RWPE1 (cell line): ENCODE measurements around the gene EEF1AKMT3.

Experiments used
- CTCF ChIA-PET: fragments of 350-600 bp; sonication (Branson Sonifier 250); formaldehyde crosslinking; extraction: SDS; loops from one replicate; lab custom pipeline; 2021; lab: Yijun Ruan, JAX
- POLR2A ChIA-PET: fragments of 400-600 bp; formaldehyde crosslinking; extraction: SDS; loops from one replicate; lab custom pipeline; 2020; ENCODE audit warnings: antibody characterized with exemption; ENCODE audit not compliant: low non-redundant PET; lab: Yijun Ruan, JAX
- DNase-seq: peaks from one replicate; pipeline ENCODE4 v3.0.0; 2012; ENCODE audit warnings: low spot score
- H3K27ac ChIP-seq: fragments of 450-650 bp; 2 replicates; pipeline ENCODE4 v1.5.1; 2017
- CTCF ChIP-seq: fragments of 450-650 bp; conservative IDR thresholded peaks from 2 replicates; pipeline ENCODE4 v1.5.1; 2017; ENCODE audit warnings: low read depth, mild to moderate bottlenecking

The EEF1AKMT3 gene

GRCh38 chr12:57783861-57784260, 11.4 kb downstream of the EEF1AKMT3 start:
- no peak overlapping the region for H3K27ac ChIP-seq
- DNase-seq = no peak
- POLR2A ChIA-PET = no interaction called here
- no peak for TF ChIP-seq CTCF
- CTCF ChIA-PET = interaction anchor here (1.2 kb wide), 2 partner anchors 11 to 35 kb away, joined by 3 read pairs; partner anchors contain the start of gene AVIL

- DNase-seq = peak; percentile 73
- CTCF ChIA-PET = interaction anchor here (0.7 to 1.4 kb wide), 3 partner anchors 10 to 331 kb away, joined by 3 to 4 read pairs (median 4); partner anchors contain the start of gene TSFM
- TF ChIP-seq CTCF = no peak
- POLR2A ChIA-PET = interaction anchor here (0.8 kb wide), 1 partner anchor 52 kb away, joined by 3 read pairs; no protein-coding TSS in a partner anchor
- H3K27ac ChIP-seq = no peak overlapping the region
Observed at GRCh38 chr12:57793920-57794319, 21.5 kb downstream of the EEF1AKMT3 start.

- peak; percentile 55 for DNase-seq
- CTCF ChIA-PET = interaction anchor here (0.7 kb wide), 1 partner anchor 12 kb away, joined by 5 read pairs; the partner anchor contains the start of gene TSFM
- H3K27ac ChIP-seq = no peak overlapping the region
- no peak for TF ChIP-seq CTCF
- POLR2A ChIA-PET = no interaction called here
Observed at GRCh38 chr12:57795354-57795753, 22.9 kb downstream of the EEF1AKMT3 start.

- POLR2A ChIA-PET = no interaction called here
Observed at GRCh38 chr12:57796996-57797395, 24.6 kb downstream of the EEF1AKMT3 start.

GRCh38 chr12:57797933-57798332, 25.5 kb downstream of the EEF1AKMT3 start:
- POLR2A ChIA-PET = no interaction called here

More at GRCh38 chr12:57796996-57797395, 24.6 kb downstream of the EEF1AKMT3 start:
- no peak overlapping the region for H3K27ac ChIP-seq
- DNase-seq = no peak
- CTCF ChIA-PET = no interaction called here
- no peak for TF ChIP-seq CTCF

GRCh38 chr12:57800965-57801364, 28.6 kb downstream of the EEF1AKMT3 start:
- TF ChIP-seq CTCF = no peak
- no peak overlapping the region for H3K27ac ChIP-seq
- DNase-seq = no peak
- ChIA-PET POLR2A (no interaction called here), CTCF (no interaction called here)

More at GRCh38 chr12:57797933-57798332, 25.5 kb downstream of the EEF1AKMT3 start:
- no peak for TF ChIP-seq CTCF
- CTCF ChIA-PET = interaction anchor here (0.9 kb wide), 1 partner anchor 107 kb away, joined by 5 read pairs; no protein-coding TSS in a partner anchor
- no peak overlapping the region for H3K27ac ChIP-seq
- DNase-seq = no peak
